Hepatocyte (in vitro differentiated cells): ENCODE data around the gene LLGL2. TPM values are rescaled to one million over a fixed set of nuclear protein-coding genes. Genes with fewer than 3 reads are reported as not detected.

ENCODE experiments used
- DNase-seq: peaks from one replicate; pipeline ENCODE4 v3.0.0-alpha.2; 2016; ENCODE audit warnings: low spot score
- H2AFZ ChIP-seq: fragments of 200-600 bp; sonication (generic); 2 replicates; pipeline ENCODE4 v1.6.0; 2016; ENCODE audit warnings: antibody characterized with exemption, mild to moderate bottlenecking
- H3K27ac ChIP-seq: fragments of 200-600 bp; sonication (generic); 2 replicates; pipeline ENCODE4 v1.5.1; 2016; ENCODE audit warnings: mild to moderate bottlenecking
- H3K27me3 ChIP-seq: fragments of 200-600 bp; sonication (generic); 2 replicates; pipeline ENCODE4 v1.6.1; 2016
- H3K36me3 ChIP-seq: fragments of 200-600 bp; sonication (generic); replicated peaks from 2 replicates; pipeline ENCODE4 v1.5.1; 2016; ENCODE audit warnings: low read depth; ENCODE audit not compliant: insufficient read depth
- H3K4me1 ChIP-seq: fragments of 200-600 bp; sonication (generic); 2 replicates; pipeline ENCODE4 v1.5.1; 2016; ENCODE audit warnings: mild to moderate bottlenecking, moderate library complexity; ENCODE audit not compliant: insufficient read depth
- H3K4me2 ChIP-seq: fragments of 200-600 bp; sonication (generic); 2 replicates; pipeline ENCODE4 v1.6.0; 2016
- H3K4me3 ChIP-seq: fragments of 200-600 bp; sonication (generic); 2 replicates; pipeline ENCODE4 v1.5.1; 2016; ENCODE audit warnings: mild to moderate bottlenecking
- H3K79me2 ChIP-seq: fragments of 200-600 bp; sonication (generic); 2 replicates; pipeline ENCODE4 v1.6.0; 2017; ENCODE audit warnings: mild to moderate bottlenecking
- H3K9me2 ChIP-seq: fragments of 200-600 bp; sonication (generic); replicated peaks from 2 replicates; pipeline ENCODE4 v1.6.0; 2017; ENCODE audit warnings: mild to moderate bottlenecking; ENCODE audit not compliant: insufficient read depth
- H3K9me3 ChIP-seq: fragments of 200-600 bp; sonication (generic); 2 replicates; pipeline ENCODE4 v1.5.1; 2016; ENCODE audit warnings: low read depth, mild to moderate bottlenecking
- H4K20me1 ChIP-seq: fragments of 200-600 bp; sonication (generic); 2 replicates; pipeline ENCODE4 v1.6.0; 2016; ENCODE audit warnings: mild to moderate bottlenecking; ENCODE audit not compliant: insufficient read depth, poor library complexity, severe bottlenecking
- EZH2 ChIP-seq: fragments of 200-600 bp; sonication (generic); IDR thresholded peaks from 2 replicates; pipeline ENCODE4 v1.6.1; 2016; ENCODE audit warnings: antibody characterized with exemption, mild to moderate bottlenecking, borderline replicate concordance
- EZH2phosphoT487 ChIP-seq: fragments of 200-600 bp; sonication (generic); IDR thresholded peaks from one replicate; pipeline ENCODE4 v1.6.1; 2018; ENCODE audit warnings: antibody characterized with exemption, mild to moderate bottlenecking, low read depth, moderate library complexity; ENCODE audit not compliant: unreplicated experiment, severe bottlenecking
- WGBS: methylation state at CpG from one replicate; pipeline ENCODE4 v1.1.6; 2016; ENCODE audit warnings: low lambda C conversion rate; ENCODE audit errors: missing lambda C conversion rate; 5-methylcytosine and 5-hydroxymethylcytosine counted together
- polyA plus RNA-seq: library from polyadenylated mRNA; unstranded; fragments of >200 nt; fragmentation: Nextera tagmentation; extraction: Ambion mirVana; gene quantifications from 2 replicates; pipeline ENCODE4 v1.2.1, GENCODE V29; 2016
- total RNA-seq: library from RNA; depleted of rRNA; stranded (reverse); fragments of >200 nt; gene quantifications from 2 replicates; pipeline ENCODE4 v1.2.3, GENCODE V29; 2014
- TF ChIP-seq, protein P1 (sequence below): fragments of 200-600 bp; sonication (generic); IDR thresholded peaks from 2 replicates; pipeline ENCODE4 v1.5.1; 2016; ENCODE audit warnings: antibody characterized with exemption, mild to moderate bottlenecking; ENCODE audit not compliant: poor library complexity

Gene LLGL2
- total and polyA plus RNA-seq, 2 experiments from 2014 or later: 81.8 to 154 TPM

DNA sequence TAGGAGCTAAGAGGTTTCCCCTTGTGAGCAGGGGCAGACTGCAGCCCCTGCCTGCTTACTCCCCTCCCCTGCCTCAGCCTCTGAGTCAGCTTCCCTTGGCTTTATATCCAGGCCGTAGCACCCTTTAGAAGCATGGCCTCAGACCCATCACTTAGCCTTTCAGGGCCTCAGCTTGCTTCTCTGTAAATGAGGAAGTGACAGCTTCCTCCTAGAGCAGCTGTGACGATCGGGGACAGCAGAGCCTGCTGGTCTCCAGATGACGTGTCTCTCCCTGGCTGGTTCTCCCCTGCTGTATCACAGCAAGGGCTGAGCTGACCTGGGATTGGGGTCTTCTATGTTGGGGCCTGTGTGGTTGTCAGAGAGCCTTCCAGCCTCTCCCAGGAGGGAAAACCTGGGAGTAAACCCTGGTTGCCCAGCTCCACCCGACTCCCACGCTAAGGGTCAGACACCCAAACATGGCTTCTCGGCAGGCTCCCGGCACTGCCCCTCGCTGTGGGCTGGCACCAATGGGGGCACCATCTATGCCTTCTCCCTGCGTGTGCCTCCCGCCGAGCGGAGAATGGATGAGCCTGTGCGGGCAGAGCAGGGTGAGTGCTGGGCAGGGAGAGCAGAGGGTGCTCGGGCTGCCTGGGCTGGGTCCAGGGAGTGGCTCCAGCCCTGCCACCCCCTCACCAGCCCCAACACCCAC, 45.8 kb downstream of the LLGL2 start:
- no peaks in the 10 kb centered on the region for H3K27me3 ChIP-seq
- H4K20me1 ChIP-seq: no peaks in the 10 kb centered on the region
- H3K4me1 ChIP-seq: no peaks in the 10 kb centered on the region
- no peak overlapping the region for H2AFZ ChIP-seq
- no peaks in the 10 kb centered on the region for H3K9me2 ChIP-seq
- WGBS: 92% methylated on average over 15 of the region's 15 CpGs
- no peak for TF ChIP-seq EZH2
- no peak for TF ChIP-seq EZH2phosphoT487
- TF ChIP-seq, protein P1, sequence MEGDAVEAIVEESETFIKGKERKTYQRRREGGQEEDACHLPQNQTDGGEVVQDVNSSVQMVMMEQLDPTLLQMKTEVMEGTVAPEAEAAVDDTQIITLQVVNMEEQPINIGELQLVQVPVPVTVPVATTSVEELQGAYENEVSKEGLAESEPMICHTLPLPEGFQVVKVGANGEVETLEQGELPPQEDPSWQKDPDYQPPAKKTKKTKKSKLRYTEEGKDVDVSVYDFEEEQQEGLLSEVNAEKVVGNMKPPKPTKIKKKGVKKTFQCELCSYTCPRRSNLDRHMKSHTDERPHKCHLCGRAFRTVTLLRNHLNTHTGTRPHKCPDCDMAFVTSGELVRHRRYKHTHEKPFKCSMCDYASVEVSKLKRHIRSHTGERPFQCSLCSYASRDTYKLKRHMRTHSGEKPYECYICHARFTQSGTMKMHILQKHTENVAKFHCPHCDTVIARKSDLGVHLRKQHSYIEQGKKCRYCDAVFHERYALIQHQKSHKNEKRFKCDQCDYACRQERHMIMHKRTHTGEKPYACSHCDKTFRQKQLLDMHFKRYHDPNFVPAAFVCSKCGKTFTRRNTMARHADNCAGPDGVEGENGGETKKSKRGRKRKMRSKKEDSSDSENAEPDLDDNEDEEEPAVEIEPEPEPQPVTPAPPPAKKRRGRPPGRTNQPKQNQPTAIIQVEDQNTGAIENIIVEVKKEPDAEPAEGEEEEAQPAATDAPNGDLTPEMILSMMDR: no peak
- H3K79me2 ChIP-seq: no peaks in the 10 kb centered on the region
- H3K9me3 ChIP-seq: no peaks in the 10 kb centered on the region
- H3K4me2 ChIP-seq: no peak overlapping the region
- H3K36me3 ChIP-seq: no peaks in the 10 kb centered on the region
- H3K4me3 ChIP-seq: no peak overlapping the region
- H3K27ac ChIP-seq: no peak overlapping the region
- DNase-seq: peak; percentile 4

DNA sequence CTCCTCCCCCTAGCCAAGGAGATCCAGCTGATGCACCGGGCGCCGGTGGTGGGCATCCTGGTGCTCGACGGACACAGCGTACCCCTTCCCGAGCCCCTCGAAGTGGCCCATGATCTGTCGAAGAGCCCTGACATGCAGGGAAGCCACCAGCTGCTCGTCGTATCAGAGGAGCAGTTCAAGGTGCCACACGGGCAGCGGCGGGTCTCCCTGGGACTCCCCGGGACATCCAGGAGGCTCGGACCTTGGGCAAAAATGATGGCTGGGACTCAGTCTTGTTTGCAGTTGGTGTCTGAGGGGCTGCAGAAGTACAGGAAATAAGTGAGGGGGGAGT, 46.4 kb downstream of the LLGL2 start:
- WGBS: 94% methylated on average over 15 of the region's 16 CpGs
- TF ChIP-seq EZH2 (no peak), EZH2phosphoT487 (no peak)
- TF ChIP-seq, protein P1: no peak
- no peak overlapping the region for H3K4me3 ChIP-seq
- no peaks in the 10 kb centered on the region for H4K20me1 ChIP-seq
- no peaks in the 10 kb centered on the region for H3K9me2 ChIP-seq
- no peaks in the 10 kb centered on the region for H3K79me2 ChIP-seq
- H3K9me3 ChIP-seq: no peaks in the 10 kb centered on the region
- no peaks in the 10 kb centered on the region for H3K27me3 ChIP-seq
- H3K36me3 ChIP-seq: no peaks in the 10 kb centered on the region
- H3K27ac ChIP-seq: no peak overlapping the region
- no peaks in the 10 kb centered on the region for H3K4me1 ChIP-seq
- no peak overlapping the region for H3K4me2 ChIP-seq
- DNase-seq: no peak
- H2AFZ ChIP-seq: no peak overlapping the region

DNA sequence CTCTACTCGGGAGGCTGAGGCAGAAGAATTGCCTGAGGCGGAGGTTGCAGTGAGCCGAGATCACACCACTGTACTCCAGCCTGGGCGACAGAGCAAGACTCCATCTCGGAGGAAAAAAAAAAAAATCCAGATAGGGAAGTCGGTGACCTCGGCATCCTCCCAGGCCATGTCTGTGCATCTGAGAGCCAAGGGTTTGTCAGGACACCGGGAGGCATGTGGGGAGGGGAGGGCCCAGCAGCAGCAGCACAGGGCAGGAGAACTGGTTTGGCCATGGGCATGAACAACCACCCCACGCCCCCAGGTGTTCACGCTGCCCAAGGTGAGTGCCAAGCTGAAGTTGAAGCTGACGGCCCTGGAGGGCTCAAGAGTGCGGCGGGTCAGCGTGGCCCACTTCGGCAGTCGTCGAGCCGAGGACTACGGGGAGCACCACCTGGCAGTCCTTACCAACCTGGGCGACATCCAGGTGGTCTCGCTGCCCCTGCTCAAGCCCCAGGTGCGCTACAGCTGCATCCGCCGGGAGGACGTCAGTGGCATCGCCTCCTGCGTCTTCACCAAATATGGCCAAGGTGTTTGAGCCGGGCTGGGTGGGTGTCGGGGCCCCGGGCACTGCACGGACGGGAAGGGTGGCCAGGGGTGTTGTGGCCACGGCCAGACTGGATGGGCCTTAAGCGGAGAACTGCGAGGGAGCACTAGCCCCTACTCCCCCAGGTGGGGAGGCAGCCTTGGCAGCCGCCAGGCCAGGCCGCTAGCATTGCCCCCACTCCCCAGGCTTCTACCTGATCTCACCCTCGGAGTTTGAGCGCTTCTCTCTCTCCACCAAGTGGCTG, 47.4 kb downstream of the LLGL2 start:
- H3K9me2 ChIP-seq: no peaks in the 10 kb centered on the region
- H3K27ac ChIP-seq: no peak overlapping the region
- DNase-seq: peak; percentile 3
- H3K4me1 ChIP-seq: no peaks in the 10 kb centered on the region
- no peaks in the 10 kb centered on the region for H3K27me3 ChIP-seq
- no peaks in the 10 kb centered on the region for H4K20me1 ChIP-seq
- no peaks in the 10 kb centered on the region for H3K9me3 ChIP-seq
- WGBS: 97% methylated on average over 38 of the region's 39 CpGs
- no peak overlapping the region for H3K4me2 ChIP-seq
- no peaks in the 10 kb centered on the region for H3K79me2 ChIP-seq
- no peak overlapping the region for H2AFZ ChIP-seq
- H3K36me3 ChIP-seq: no peaks in the 10 kb centered on the region
- TF ChIP-seq EZH2phosphoT487: no peak
- TF ChIP-seq, protein P1: no peak
- no peak overlapping the region for H3K4me3 ChIP-seq
